SK-N-SH treated with all-trans-retinoic acid at 6 μM for 48 hours (cell line): ENCODE measurements around the gene LRFN2.

Experiments used
- ATAC-seq: fragments of 200-7000 bp; cut with Tn5 transposase; 3 replicates; pipeline ENCODE4 v1.9.1; 2020; ENCODE audit warnings: mild to moderate bottlenecking, moderate library complexity
- ARNTL ChIP-seq: fragments of 450-650 bp; formaldehyde crosslinking; IDR thresholded peaks from 2 replicates; pipeline ENCODE4 v1.5.0; 2020; ENCODE audit warnings: low read depth, mild to moderate bottlenecking, moderate library complexity, borderline replicate concordance
- BACH2 ChIP-seq: fragments of 250-450 bp; sonication (Bioruptor Pico); IDR thresholded peaks from 2 replicates; pipeline ENCODE4 v1.9.0; 2021; ENCODE audit warnings: mild to moderate bottlenecking, borderline replicate concordance
- CREB5 ChIP-seq: fragments of 250-450 bp; sonication (Bioruptor Pico); IDR thresholded peaks from 2 replicates; pipeline ENCODE4 v1.5.1; 2020; ENCODE audit warnings: low read depth, mild to moderate bottlenecking, moderate library complexity
- CSDC2 ChIP-seq: fragments of 250-450 bp; sonication (Bioruptor Pico); IDR thresholded peaks from 2 replicates; pipeline ENCODE4 v1.5.0; 2020; ENCODE audit warnings: mild to moderate bottlenecking, moderate library complexity
- CSRNP3 ChIP-seq: fragments of 250-450 bp; sonication (Bioruptor Pico); IDR thresholded peaks from 2 replicates; pipeline ENCODE4 v1.5.1; 2021; ENCODE audit warnings: mild to moderate bottlenecking, moderate library complexity
- GLIS3 ChIP-seq: fragments of 250-450 bp; sonication (Bioruptor Pico); IDR thresholded peaks from 2 replicates; pipeline ENCODE4 v1.5.0; 2020; ENCODE audit warnings: mild to moderate bottlenecking, moderate library complexity
- OSR1 ChIP-seq: fragments of 250-450 bp; sonication (Bioruptor Pico); IDR thresholded peaks from 2 replicates; pipeline ENCODE4 v1.8.0; 2022; ENCODE audit warnings: moderate library complexity, mild to moderate bottlenecking, inconsistent platforms
- PATZ1 ChIP-seq: fragments of 250-450 bp; sonication (Bioruptor Pico); IDR thresholded peaks from 2 replicates; pipeline ENCODE4 v1.8.0; 2020; ENCODE audit warnings: mild to moderate bottlenecking, moderate library complexity, borderline replicate concordance
- POU6F1 ChIP-seq: fragments of 250-450 bp; sonication (Bioruptor Pico); IDR thresholded peaks from 2 replicates; pipeline ENCODE4 v1.8.0; 2021; ENCODE audit warnings: low read depth, mild to moderate bottlenecking, moderate library complexity, borderline replicate concordance
- PPARA ChIP-seq: fragments of 250-450 bp; sonication (Bioruptor Pico); IDR thresholded peaks from 2 replicates; pipeline ENCODE4 v1.5.0; 2020; ENCODE audit warnings: mild to moderate bottlenecking, borderline replicate concordance
- TCF4 ChIP-seq: fragments of 250-450 bp; sonication (Bioruptor Pico); IDR thresholded peaks from 2 replicates; pipeline ENCODE4 v1.8.0; 2021; ENCODE audit warnings: mild to moderate bottlenecking, moderate library complexity, borderline replicate concordance
- TOX ChIP-seq: fragments of 250-450 bp; sonication (Bioruptor Pico); IDR thresholded peaks from 2 replicates; pipeline ENCODE4 v1.8.0; 2021; ENCODE audit warnings: mild to moderate bottlenecking, moderate library complexity, borderline replicate concordance
- TSHZ2 ChIP-seq: fragments of 250-450 bp; sonication (Bioruptor Pico); IDR thresholded peaks from 2 replicates; pipeline ENCODE4 v1.5.0; 2020; ENCODE audit warnings: mild to moderate bottlenecking, moderate library complexity
- ZC3H10 ChIP-seq: fragments of 250-450 bp; sonication (Bioruptor Pico); IDR thresholded peaks from 2 replicates; pipeline ENCODE4 v1.5.1; 2021; ENCODE audit warnings: mild to moderate bottlenecking, moderate library complexity
- ZFP3 ChIP-seq: fragments of 250-450 bp; sonication (Bioruptor Pico); IDR thresholded peaks from 2 replicates; pipeline ENCODE4 v1.5.0; 2020; ENCODE audit warnings: mild to moderate bottlenecking, moderate library complexity
- ZFP30 ChIP-seq: fragments of 450-650 bp; formaldehyde crosslinking; IDR thresholded peaks from 2 replicates; pipeline ENCODE4 v1.5.0; 2022; ENCODE audit warnings: mild to moderate bottlenecking, moderate library complexity
- ZNF565 ChIP-seq: fragments of 450-650 bp; formaldehyde crosslinking; conservative IDR thresholded peaks from 2 replicates; pipeline ENCODE4 v1.5.0; 2020; ENCODE audit warnings: low read depth, mild to moderate bottlenecking, moderate library complexity
- ZNF70 ChIP-seq: fragments of 450-650 bp; formaldehyde crosslinking; IDR thresholded peaks from 2 replicates; pipeline ENCODE4 v1.5.0; 2020; ENCODE audit warnings: mild to moderate bottlenecking, moderate library complexity
- ZNF8 ChIP-seq: fragments of 450-650 bp; formaldehyde crosslinking; IDR thresholded peaks from 2 replicates; pipeline ENCODE4 v1.5.0; 2020; ENCODE audit warnings: mild to moderate bottlenecking, moderate library complexity

The LRFN2 gene

GRCh38 chr6:40489798-40490197 lies 97.4 kb downstream of the LRFN2 start (continued):
- TF ChIP-seq PATZ1 (CRISPR knock-in tag) (no peak), GLIS3 (CRISPR knock-in tag) (no peak)

GRCh38 chr6:40486576-40486975 lies 100.6 kb downstream of the LRFN2 start:
- no peak for TF ChIP-seq BACH2 (CRISPR knock-in tag)
- no peak for TF ChIP-seq ZNF8
- no peak for TF ChIP-seq POU6F1 (CRISPR knock-in tag)
- TF ChIP-seq PPARA (CRISPR knock-in tag), result no peak
- TF ChIP-seq TSHZ2 (CRISPR knock-in tag), result no peak
- TF ChIP-seq ZNF565 (CRISPR knock-in tag), result no peak
- no peak for TF ChIP-seq TCF4 (CRISPR knock-in tag)
- no peak for TF ChIP-seq ZNF70
- no peak for TF ChIP-seq OSR1 (CRISPR knock-in tag)
- no peak for TF ChIP-seq TOX
- TF ChIP-seq ZFP30 (CRISPR knock-in tag), result no peak
- no peak for ATAC-seq

- TF ChIP-seq TSHZ2 (CRISPR knock-in tag) (no peak), ZC3H10 (CRISPR knock-in tag) (no peak), PATZ1 (CRISPR knock-in tag) (no peak)
- no peak for ATAC-seq
Observed at GRCh38 chr6:40485795-40486194, 101.4 kb downstream of the LRFN2 start.

- TF ChIP-seq ZNF565 (CRISPR knock-in tag) (no peak), OSR1 (CRISPR knock-in tag) (no peak), ZNF70 (no peak), GLIS3 (CRISPR knock-in tag) (no peak), ZFP3 (no peak), CSDC2 (CRISPR knock-in tag) (no peak), TSHZ2 (CRISPR knock-in tag) (no peak), ARNTL (CRISPR knock-in tag) (no peak), CREB5 (CRISPR knock-in tag) (no peak), TCF4 (CRISPR knock-in tag) (no peak), CSRNP3 (CRISPR knock-in tag) (no peak)
- TF ChIP-seq, all 23 proteins: peak for 0
- no peak for ATAC-seq
Observed at GRCh38 chr6:40485300-40485699, 101.9 kb downstream of the LRFN2 start.
